HepG2 (cell line): ENCODE results near the gene LENEP. TPM values are rescaled to one million over a fixed set of nuclear protein-coding genes. Genes with fewer than 3 reads are reported as not detected.

Source experiments
- CEBPG ChIP-seq: IDR thresholded peaks from 2 replicates; pipeline ENCODE4 v1.6.1; 2016
- CENPT ChIP-seq: sonication (generic); formaldehyde crosslinking; IDR thresholded peaks from 2 replicates; pipeline ENCODE4 v1.8.0; 2022; ENCODE audit warnings: low read depth, mild to moderate bottlenecking, moderate library complexity, missing genetic modification reagents
- ELF3 ChIP-seq: IDR thresholded peaks from 2 replicates; pipeline ENCODE4 v1.6.1; 2016; ENCODE audit warnings: missing genetic modification reagents, missing compliant biosample characterization
- ISL2 ChIP-seq: sonication (generic); formaldehyde crosslinking; IDR thresholded peaks from 2 replicates; pipeline ENCODE4 v1.5.0; 2020; ENCODE audit warnings: missing genetic modification reagents
- MEIS1 ChIP-seq: sonication (generic); formaldehyde crosslinking; IDR thresholded peaks from 2 replicates; pipeline ENCODE4 v1.9.0; 2021; ENCODE audit warnings: mild to moderate bottlenecking, missing genetic modification reagents, moderate library complexity, borderline replicate concordance
- MNT ChIP-seq: fragments of 450-650 bp; IDR thresholded peaks from 2 replicates; pipeline ENCODE4 v1.6.1; 2016
- MTA3 ChIP-seq: sonication (generic); formaldehyde crosslinking; IDR thresholded peaks from 2 replicates; pipeline ENCODE4 v1.4.0; 2020; ENCODE audit warnings: missing genetic modification reagents
- NFKBIZ ChIP-seq: IDR thresholded peaks from 2 replicates; pipeline ENCODE4 v1.6.1; 2018; ENCODE audit warnings: missing genetic modification reagents, missing compliant biosample characterization
- NR2F2 ChIP-seq: IDR thresholded peaks from 2 replicates; pipeline ENCODE4 v1.6.1; 2012; ENCODE audit warnings: low read depth, inconsistent platforms, borderline replicate concordance
- RFX3 ChIP-seq: IDR thresholded peaks from 2 replicates; pipeline ENCODE4 v1.6.1; 2016; ENCODE audit warnings: missing biosample characterization, missing genetic modification reagents
- SOX5 ChIP-seq: IDR thresholded peaks from 2 replicates; pipeline ENCODE4 v1.6.1; 2016; ENCODE audit warnings: borderline replicate concordance
- SRSF9 ChIP-seq: fragments of 200-400 bp; formaldehyde crosslinking; IDR thresholded peaks from 2 replicates; pipeline ENCODE4 v1.6.1; 2018; ENCODE audit warnings: borderline replicate concordance, mild to moderate bottlenecking, low read depth, low read length; ENCODE audit not compliant: insufficient read depth, poor library complexity, severe bottlenecking
- SYNCRIP ChIP-seq: fragments of 200-400 bp; formaldehyde crosslinking; IDR thresholded peaks from 2 replicates; pipeline ENCODE4 v1.6.1; 2018; ENCODE audit warnings: mild to moderate bottlenecking, low read depth, low read length; ENCODE audit not compliant: insufficient read depth
- ZFP36 ChIP-seq: fragments of 150-350 bp; IDR thresholded peaks from 2 replicates; pipeline ENCODE4 v1.6.1; 2018; ENCODE audit warnings: borderline replicate concordance, low read length, low read depth; ENCODE audit not compliant: partially characterized antibody
- ZNF329 ChIP-seq: sonication (generic); formaldehyde crosslinking; IDR thresholded peaks from 2 replicates; pipeline ENCODE4 v1.9.0; 2021; ENCODE audit warnings: low read depth, mild to moderate bottlenecking, missing genetic modification reagents
- ZNF446 ChIP-seq: sonication (generic); formaldehyde crosslinking; IDR thresholded peaks from 2 replicates; pipeline ENCODE4 v1.5.0; 2020; ENCODE audit warnings: mild to moderate bottlenecking, missing genetic modification reagents
- ZNF570 ChIP-seq: sonication (generic); formaldehyde crosslinking; IDR thresholded peaks from 2 replicates; pipeline ENCODE4 v1.4.0; 2020; ENCODE audit warnings: mild to moderate bottlenecking, missing genetic modification reagents, borderline replicate concordance
- ZNF691 ChIP-seq: sonication (generic); formaldehyde crosslinking; IDR thresholded peaks from 2 replicates; pipeline ENCODE4 v1.4.0; 2020; ENCODE audit warnings: missing genetic modification reagents, low read depth, mild to moderate bottlenecking, borderline replicate concordance
- ZNF768 ChIP-seq: sonication (generic); formaldehyde crosslinking; IDR thresholded peaks from 2 replicates; pipeline ENCODE4 v1.4.0; 2020; ENCODE audit warnings: missing genetic modification reagents
- polyA plus RNA-seq, 8 experiments: library from polyadenylated mRNA; depleted of rRNA in 3 of 8; stranded (reverse) in 7 of 8; unstranded in 1 of 8; fragments of >200 nt; fragmentation: Illumina TruSeq in 4 of 8; extraction: Trizol in 4 of 8; gene quantifications; 2 replicates each; pipeline versions ENCODE4 v1.2.1 to v1.2.3, GENCODE V29; 2011 to 2016; ENCODE audit warnings: low read depth in 4 of 8, missing spikeins in 1 of 8, mixed read lengths in 1 of 8; ENCODE audit not compliant: insufficient read depth in 1 of 8
- total RNA-seq, 5 experiments: library from RNA; depleted of rRNA; stranded (reverse); fragments of >200 nt; fragmentation: Illumina TruSeq; extraction: Trizol; gene quantifications; 2 replicates each; pipeline ENCODE4 v1.2.3, GENCODE V29; 2016; ENCODE audit warnings: low read depth in 1 of 5
- TF ChIP-seq, protein P1 (sequence below): sonication (generic); formaldehyde crosslinking; IDR thresholded peaks from 2 replicates; pipeline ENCODE4 v1.4.0; 2020; ENCODE audit warnings: missing genetic modification reagents
- TF ChIP-seq, protein P2 (sequence below): sonication (generic); formaldehyde crosslinking; IDR thresholded peaks from 2 replicates; pipeline ENCODE4 v1.8.1; 2023; ENCODE audit warnings: mild to moderate bottlenecking, inconsistent platforms, moderate library complexity, missing genetic modification reagents, borderline replicate concordance

Gene LENEP
- total and polyA plus RNA-seq, 2 of the 13 experiments (the other 11 are each of a cell fraction or from before 2014, with no cell fraction given) = 0.29 TPM; not detected in 1

DNA sequence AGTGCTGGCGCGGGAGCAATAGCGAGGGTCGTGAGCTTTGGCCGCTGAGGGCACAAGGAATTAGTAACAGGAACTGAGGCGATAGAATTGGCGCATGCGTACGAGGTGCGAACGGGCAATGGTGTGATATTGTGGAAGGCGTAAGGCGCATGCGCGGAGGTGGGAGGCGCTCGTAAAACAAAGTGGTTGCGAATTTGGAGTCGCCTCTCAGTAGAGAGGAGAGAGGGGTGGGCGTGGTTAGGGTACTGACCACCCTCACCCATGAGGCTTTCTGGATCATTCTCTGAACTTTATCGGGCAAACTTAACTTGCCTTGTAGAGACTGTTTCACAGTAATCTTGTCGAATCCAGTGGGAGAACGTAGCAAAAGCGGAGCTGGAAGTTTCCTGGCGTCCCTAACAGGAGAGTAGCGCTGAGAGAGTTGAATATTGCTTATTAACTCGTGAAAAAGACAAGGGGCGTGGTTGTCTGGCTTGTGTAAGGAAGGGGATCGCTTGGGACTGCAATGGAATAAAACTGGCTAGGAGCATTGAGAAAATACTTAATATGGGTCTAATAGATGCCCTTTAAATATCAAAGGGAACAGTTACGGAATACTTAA lies 18.5 kb upstream of the LENEP start (continued):
- TF ChIP-seq ZNF570 (no peak), CEBPG (CRISPR knock-in tag) (no peak), ISL2 (CRISPR knock-in tag) (peak; percentile 30; the same call in 1 of the 2 replicates), NFKBIZ (CRISPR knock-in tag) (no peak), MTA3 (no peak), ZNF446 (CRISPR knock-in tag) (no peak), SOX5 (CRISPR knock-in tag) (0 out of 2 replicates have a peak, but pooled peaks have one; percentile 6), MNT (peak; percentile 50), SRSF9 (no peak), SYNCRIP (no peak), CENPT (no peak), RFX3 (CRISPR knock-in tag) (no peak), ZNF768 (no peak), NR2F2 (peak; percentile 28; the same call in 1 of the 2 replicates), ELF3 (CRISPR knock-in tag) (no peak), MEIS1 (CRISPR knock-in tag) (no peak), ZNF329 (CRISPR knock-in tag) (no peak), ZFP36 (no peak), ZNF691 (CRISPR knock-in tag) (peak; percentile 42; the same call in 1 of the 2 replicates)
- TF ChIP-seq, protein P1, sequence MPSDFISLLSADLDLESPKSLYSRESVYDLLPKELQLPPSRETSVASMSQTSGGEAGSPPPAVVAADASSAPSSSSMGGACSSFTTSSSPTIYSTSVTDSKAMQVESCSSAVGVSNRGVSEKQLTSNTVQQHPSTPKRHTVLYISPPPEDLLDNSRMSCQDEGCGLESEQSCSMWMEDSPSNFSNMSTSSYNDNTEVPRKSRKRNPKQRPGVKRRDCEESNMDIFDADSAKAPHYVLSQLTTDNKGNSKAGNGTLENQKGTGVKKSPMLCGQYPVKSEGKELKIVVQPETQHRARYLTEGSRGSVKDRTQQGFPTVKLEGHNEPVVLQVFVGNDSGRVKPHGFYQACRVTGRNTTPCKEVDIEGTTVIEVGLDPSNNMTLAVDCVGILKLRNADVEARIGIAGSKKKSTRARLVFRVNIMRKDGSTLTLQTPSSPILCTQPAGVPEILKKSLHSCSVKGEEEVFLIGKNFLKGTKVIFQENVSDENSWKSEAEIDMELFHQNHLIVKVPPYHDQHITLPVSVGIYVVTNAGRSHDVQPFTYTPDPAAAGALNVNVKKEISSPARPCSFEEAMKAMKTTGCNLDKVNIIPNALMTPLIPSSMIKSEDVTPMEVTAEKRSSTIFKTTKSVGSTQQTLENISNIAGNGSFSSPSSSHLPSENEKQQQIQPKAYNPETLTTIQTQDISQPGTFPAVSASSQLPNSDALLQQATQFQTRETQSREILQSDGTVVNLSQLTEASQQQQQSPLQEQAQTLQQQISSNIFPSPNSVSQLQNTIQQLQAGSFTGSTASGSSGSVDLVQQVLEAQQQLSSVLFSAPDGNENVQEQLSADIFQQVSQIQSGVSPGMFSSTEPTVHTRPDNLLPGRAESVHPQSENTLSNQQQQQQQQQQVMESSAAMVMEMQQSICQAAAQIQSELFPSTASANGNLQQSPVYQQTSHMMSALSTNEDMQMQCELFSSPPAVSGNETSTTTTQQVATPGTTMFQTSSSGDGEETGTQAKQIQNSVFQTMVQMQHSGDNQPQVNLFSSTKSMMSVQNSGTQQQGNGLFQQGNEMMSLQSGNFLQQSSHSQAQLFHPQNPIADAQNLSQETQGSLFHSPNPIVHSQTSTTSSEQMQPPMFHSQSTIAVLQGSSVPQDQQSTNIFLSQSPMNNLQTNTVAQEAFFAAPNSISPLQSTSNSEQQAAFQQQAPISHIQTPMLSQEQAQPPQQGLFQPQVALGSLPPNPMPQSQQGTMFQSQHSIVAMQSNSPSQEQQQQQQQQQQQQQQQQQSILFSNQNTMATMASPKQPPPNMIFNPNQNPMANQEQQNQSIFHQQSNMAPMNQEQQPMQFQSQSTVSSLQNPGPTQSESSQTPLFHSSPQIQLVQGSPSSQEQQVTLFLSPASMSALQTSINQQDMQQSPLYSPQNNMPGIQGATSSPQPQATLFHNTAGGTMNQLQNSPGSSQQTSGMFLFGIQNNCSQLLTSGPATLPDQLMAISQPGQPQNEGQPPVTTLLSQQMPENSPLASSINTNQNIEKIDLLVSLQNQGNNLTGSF (CRISPR knock-in tag) = no peak
- TF ChIP-seq, protein P2, sequence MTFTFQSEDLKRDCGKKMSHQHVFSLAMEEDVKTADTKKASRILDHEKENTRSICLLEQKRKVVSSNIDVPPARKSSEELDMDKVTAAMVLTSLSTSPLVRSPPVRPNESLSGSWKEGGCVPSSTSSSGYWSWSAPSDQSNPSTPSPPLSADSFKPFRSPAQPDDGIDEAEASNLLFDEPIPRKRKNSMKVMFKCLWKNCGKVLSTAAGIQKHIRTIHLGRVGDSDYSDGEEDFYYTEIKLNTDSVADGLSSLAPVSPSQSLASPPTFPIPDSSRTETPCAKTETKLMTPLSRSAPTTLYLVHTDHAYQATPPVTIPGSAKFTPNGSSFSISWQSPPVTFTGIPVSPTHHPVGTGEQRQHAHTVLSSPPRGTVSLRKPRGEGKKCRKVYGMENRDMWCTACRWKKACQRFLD (CRISPR knock-in tag) = no peak
